Thymus (tissue), 11 donors: ENCODE measurements around the gene DHX32. TPM values are rescaled to one million over a fixed set of nuclear protein-coding genes. Genes with fewer than 3 reads are reported as not detected.

Experiments used
- DNase-seq, 9 donors: peaks; one replicate each; pipeline ENCODE4 v3.0.0-alpha.2; 2013; ENCODE audit warnings: low spot score in 9 of 9, low read depth in 6 of 9, missing footprints in 1 of 9
- H3K27ac ChIP-seq, 2 donors: one replicate each; pipeline ENCODE4 v1.5.1; 2013; ENCODE audit warnings: control low read depth in 1 of 2, low read depth in 1 of 2, low read length in 1 of 2, mild to moderate bottlenecking in 1 of 2, moderate library complexity in 1 of 2
- H3K27me3 ChIP-seq, 2 donors: one replicate each; pipeline ENCODE4 v1.5.1; 2013; ENCODE audit warnings: low read length in 1 of 2; ENCODE audit not compliant: control insufficient read depth in 2 of 2, insufficient read depth in 1 of 2
- H3K36me3 ChIP-seq, 2 donors: one replicate each; pipeline ENCODE4 v1.5.1; 2013; ENCODE audit warnings: low read length in 1 of 2, mild to moderate bottlenecking in 1 of 2, moderate library complexity in 1 of 2; ENCODE audit not compliant: control insufficient read depth in 2 of 2, insufficient read depth in 2 of 2
- H3K4me1 ChIP-seq, 2 donors: one replicate each; pipeline ENCODE4 v1.5.1; 2013; ENCODE audit warnings: low read length in 2 of 2; ENCODE audit not compliant: control insufficient read depth in 2 of 2, insufficient read depth in 2 of 2
- H3K4me3 ChIP-seq, 2 donors: one replicate each; pipeline ENCODE4 v1.5.1; 2013; ENCODE audit warnings: low read length in 2 of 2, control low read depth in 1 of 2, mild to moderate bottlenecking in 1 of 2
- H3K9me3 ChIP-seq, 2 donors: one replicate each; pipeline ENCODE4 v1.5.1; 2013; ENCODE audit warnings: low read length in 1 of 2, mild to moderate bottlenecking in 1 of 2; ENCODE audit not compliant: control insufficient read depth in 2 of 2, insufficient read depth in 1 of 2
- WGBS: extraction: QIAGEN DNeasy Blood & Tissue Kit; methylation state at CpG from one replicate; pipeline ENCODE4 v1.1.7; 2013; 5-methylcytosine and 5-hydroxymethylcytosine counted together
- polyA plus RNA-seq: library from polyadenylated mRNA; stranded (reverse); fragments of 200-250 nt; gene quantifications from one replicate; pipeline ENCODE4 v1.2.3, GENCODE V29; 2013
- total RNA-seq: library from RNA; stranded (reverse); fragments of 120-200 nt; gene quantifications from one replicate; pipeline ENCODE4 v1.2.4, GENCODE V29; 2013
- donor health status: healthy.

The DHX32 gene
- total and polyA plus RNA-seq, 2 donors = 13.6 to 18.3 TPM

DNA sequence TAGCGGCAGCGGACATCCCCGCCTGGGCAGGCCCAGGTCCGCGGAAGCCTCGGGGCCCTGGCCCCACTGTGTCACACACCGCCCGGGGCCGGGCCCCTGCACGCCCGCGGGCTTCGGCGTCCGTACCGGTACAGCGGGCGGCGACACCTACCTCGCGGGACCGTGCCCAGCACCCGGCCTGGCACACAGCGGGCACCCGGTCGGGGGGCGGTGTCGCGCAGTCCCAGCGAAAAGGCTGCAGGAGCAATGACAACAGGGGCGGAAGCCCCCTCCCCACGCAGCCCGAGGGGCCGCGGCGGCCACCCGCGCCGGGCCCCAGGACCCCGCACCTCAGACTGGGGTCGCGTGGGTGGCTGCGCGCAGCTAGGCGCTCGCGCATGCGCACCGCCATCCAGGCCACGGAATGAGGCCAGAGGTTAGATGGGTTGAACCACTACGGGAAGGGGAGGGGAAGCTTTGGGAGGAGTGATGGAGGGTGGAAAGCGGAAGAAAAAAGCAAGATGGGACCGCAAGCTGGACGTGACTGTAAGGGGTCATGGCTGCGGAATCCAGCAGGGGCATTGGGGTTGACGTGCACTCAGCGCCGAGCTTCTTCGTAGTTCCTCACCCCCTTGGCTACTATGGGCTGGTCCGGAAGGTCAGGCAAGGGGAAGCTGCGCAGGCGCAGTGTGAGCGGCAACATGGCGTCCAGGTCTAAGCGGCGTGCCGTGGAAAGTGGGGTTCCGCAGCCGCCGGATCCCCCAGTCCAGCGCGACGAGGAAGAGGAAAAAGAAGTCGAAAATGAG is 58.0 kb downstream of the DHX32 start, which contains the start of the genes BCCIP and UROS:
Gene BCCIP (plus strand): TSS at position 669 of the 785 bp plus-strand sequence. CDS start 12 bp downstream, at position 681.
Gene UROS (minus strand): TSS at position 381 of the 785 bp plus-strand sequence. CDS start 6,759 bp downstream, outside the sequence.
- Histone ChIP-seq H3K9me3 (no peaks in the 10 kb centered on the region), H3K4me1 (peaks cover 0 to 14% of the 10 kb centered on the region in 2 donors), H3K27ac (peak within 1 kb of the TSS; percentile 68 to 91), H3K27me3 (no peaks in the 10 kb centered on the region), H3K36me3 (peaks cover 3 to 17% of the 10 kb centered on the region in 2 donors), H3K4me3 (peak within 1 kb of the TSS; percentile 65 to 81)
- WGBS = under 1% methylated on average over 74 of the region's 74 CpGs
- DNase-seq = peak; percentile 82 to 96 (median 91)

GRCh38 chr10:125820701-125821100 is 60.4 kb downstream of the DHX32 start:
- H3K4me1 ChIP-seq = peaks cover 0 to 14% of the 10 kb centered on the region in 2 donors
- no peak for DNase-seq
- 97% methylated on average over 1 of the region's 1 CpG for WGBS
- no peaks in the 10 kb centered on the region for H3K27me3 ChIP-seq
- no peak overlapping the region for H3K4me3 ChIP-seq
- H3K9me3 ChIP-seq = no peaks in the 10 kb centered on the region
- H3K27ac ChIP-seq = no peak overlapping the region
- peaks cover under 1% of the 10 kb centered on the region in 2 donors for H3K36me3 ChIP-seq

DNA sequence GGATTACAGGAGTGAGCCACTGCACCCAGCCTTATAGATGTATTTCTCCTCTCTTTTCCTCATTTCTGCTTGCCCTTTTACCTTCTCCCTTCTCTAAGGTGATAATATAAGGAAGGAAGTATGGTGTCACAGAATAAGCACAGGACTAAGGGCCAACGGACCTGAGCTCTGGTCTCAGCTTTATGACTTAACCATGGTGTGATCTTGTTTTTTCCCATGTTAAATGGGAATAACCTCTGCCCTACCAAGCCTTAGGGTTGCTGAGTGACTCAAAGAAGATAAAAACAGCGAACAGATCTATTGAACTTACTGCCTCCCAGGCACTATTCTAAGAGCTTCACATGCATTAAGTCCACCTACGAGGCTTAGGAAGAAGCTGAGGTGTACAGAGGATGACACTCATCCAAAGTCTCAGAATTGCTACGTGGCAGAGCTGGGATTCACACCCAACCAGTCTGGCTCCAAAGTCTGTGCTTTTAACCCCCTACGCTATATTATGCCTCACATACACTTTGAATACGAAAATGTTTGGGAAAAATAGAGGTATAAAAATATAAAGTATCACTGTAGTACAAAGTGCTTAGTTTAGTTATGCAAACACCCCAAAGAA is 63.6 kb downstream of the DHX32 start:
- H3K36me3 ChIP-seq = peaks cover 3 to 16% of the 10 kb centered on the region in 2 donors
- no peaks in the 10 kb centered on the region for H3K27me3 ChIP-seq
- DNase-seq = no peak
- no peak overlapping the region for H3K27ac ChIP-seq
- no peaks in the 10 kb centered on the region for H3K9me3 ChIP-seq
- 96% methylated on average over 6 of the region's 6 CpGs for WGBS
- H3K4me1 ChIP-seq = peaks cover 0 to 5% of the 10 kb centered on the region in 2 donors
- H3K4me3 ChIP-seq = no peak overlapping the region

DNA sequence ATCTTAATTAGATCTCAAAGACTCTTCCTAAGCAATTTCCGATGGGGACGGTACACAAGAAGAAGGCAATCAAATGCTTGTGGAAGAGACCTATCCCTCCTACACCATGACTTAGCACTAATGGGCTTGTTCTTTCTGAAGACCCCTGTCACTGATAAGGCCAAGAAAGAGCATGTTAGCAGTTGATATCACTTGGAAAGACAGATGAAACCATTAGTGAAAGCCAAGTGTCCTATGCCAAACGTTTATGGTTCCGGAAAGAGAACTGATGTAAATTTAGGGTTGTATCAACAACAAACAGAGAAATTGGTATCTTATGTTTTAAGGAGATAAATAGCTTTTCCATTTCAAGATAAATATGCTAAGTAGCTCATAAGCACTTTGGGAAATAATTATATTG is 64.5 kb downstream of the DHX32 start:
- Histone ChIP-seq H3K9me3 (no peaks in the 10 kb centered on the region), H3K27me3 (no peaks in the 10 kb centered on the region), H3K36me3 (peaks cover 3 to 16% of the 10 kb centered on the region in 2 donors), H3K4me1 (no peaks in the 10 kb centered on the region), H3K27ac (no peak overlapping the region), H3K4me3 (no peak overlapping the region)
- DNase-seq = no peak
- 97% methylated on average over 4 of the region's 4 CpGs for WGBS

GRCh38 chr10:125815764-125816163 is 65.3 kb downstream of the DHX32 start:
- no peak for DNase-seq
- H3K27ac ChIP-seq = no peak overlapping the region
- 0% methylated on average over 1 of the region's 1 CpG for WGBS
- H3K4me3 ChIP-seq = no peak overlapping the region
- no peaks in the 10 kb centered on the region for H3K4me1 ChIP-seq
- peaks cover 3 to 18% of the 10 kb centered on the region in 2 donors for H3K36me3 ChIP-seq
- no peaks in the 10 kb centered on the region for H3K27me3 ChIP-seq
- no peaks in the 10 kb centered on the region for H3K9me3 ChIP-seq

DNA sequence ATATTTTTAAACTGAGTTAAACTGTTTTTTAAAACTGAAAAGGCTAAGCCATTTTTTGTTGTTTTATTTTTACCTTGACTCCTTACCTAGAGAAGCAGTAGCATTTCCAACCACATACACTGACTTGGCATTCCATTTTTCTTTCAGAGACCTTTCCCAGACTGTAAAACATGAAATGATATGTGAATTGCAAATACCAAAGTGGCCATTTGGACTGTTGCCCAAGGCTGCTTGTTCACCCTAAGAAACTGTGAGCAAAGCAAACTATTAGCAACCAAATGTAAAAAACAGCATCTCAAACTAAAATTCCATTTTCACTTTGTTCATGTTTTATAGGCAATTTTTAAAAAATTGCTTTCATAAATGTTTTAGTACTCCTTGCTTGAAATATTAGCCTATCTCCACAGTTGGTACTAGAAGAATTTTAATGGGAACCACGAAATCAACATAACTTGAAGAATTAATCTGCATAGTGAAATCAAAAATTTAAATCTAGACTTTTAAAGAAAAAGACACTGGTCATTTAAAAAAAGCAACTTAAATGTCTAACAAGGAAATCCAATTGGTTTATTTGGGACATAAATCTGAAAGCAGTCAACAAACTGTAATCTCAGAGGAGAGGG is 68.9 kb downstream of the DHX32 start:
- Histone ChIP-seq H3K9me3 (no peaks in the 10 kb centered on the region), H3K4me1 (no peaks in the 10 kb centered on the region), H3K4me3 (no peak overlapping the region), H3K27ac (no peak overlapping the region), H3K27me3 (no peaks in the 10 kb centered on the region), H3K36me3 (peaks cover 7 to 28% of the 10 kb centered on the region in 2 donors)
- WGBS = 92% methylated on average over 1 of the region's 1 CpG
- DNase-seq = no peak

DNA sequence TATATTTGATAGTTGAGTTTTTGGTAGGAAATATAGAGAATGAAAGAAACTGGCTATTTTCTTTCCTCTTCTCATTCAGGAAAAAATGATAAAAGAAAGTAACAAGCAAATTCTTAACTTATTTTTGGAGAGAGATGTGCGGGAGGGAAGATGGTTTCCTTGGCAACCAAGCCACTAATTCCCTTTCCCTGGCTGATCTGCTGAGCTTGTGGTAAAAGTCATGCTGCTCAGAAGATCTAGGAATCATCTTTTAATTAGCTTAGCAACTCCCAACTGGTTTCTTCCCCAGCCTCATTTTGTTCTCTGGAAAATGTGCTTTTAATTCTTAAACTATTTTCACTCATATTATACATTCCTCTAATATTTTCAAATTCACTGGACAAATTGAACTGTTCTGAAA is 69.8 kb downstream of the DHX32 start:
- H3K36me3 ChIP-seq = peaks cover 9 to 35% of the 10 kb centered on the region in 2 donors
- H3K9me3 ChIP-seq = no peaks in the 10 kb centered on the region
- no peak for DNase-seq
- H3K4me3 ChIP-seq = no peak overlapping the region
- 96% methylated on average over 1 of the region's 1 CpG for WGBS
- no peak overlapping the region for H3K27ac ChIP-seq
- H3K4me1 ChIP-seq = no peaks in the 10 kb centered on the region
- no peaks in the 10 kb centered on the region for H3K27me3 ChIP-seq

DNA sequence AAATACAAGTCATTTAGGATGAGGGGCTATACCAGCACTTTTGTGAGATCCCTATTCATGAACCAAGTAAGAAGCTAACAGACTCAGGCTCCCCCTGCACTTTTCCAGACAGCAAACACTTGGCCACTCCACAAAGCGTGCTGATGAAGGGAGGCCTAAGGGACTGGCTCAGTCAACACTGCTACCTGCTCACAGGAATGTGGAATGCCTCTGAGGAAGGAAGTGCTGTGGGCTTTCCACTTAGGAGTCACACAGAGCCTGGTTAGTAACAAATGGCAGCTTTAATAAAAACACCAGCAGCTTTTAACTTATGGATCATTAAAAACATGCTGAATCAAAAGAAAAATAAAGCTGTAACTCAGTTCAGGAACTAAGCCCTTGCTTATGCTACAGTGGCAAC is 73.0 kb downstream of the DHX32 start:
- no peak for DNase-seq
- no peak overlapping the region for H3K27ac ChIP-seq
- H3K4me3 ChIP-seq = no peak overlapping the region
- 98% methylated on average over 1 of the region's 1 CpG for WGBS
- H3K4me1 ChIP-seq = no peaks in the 10 kb centered on the region
- H3K9me3 ChIP-seq = no peaks in the 10 kb centered on the region
- H3K27me3 ChIP-seq = no peaks in the 10 kb centered on the region
- peaks cover 20 to 35% of the 10 kb centered on the region in 2 donors for H3K36me3 ChIP-seq

DNA sequence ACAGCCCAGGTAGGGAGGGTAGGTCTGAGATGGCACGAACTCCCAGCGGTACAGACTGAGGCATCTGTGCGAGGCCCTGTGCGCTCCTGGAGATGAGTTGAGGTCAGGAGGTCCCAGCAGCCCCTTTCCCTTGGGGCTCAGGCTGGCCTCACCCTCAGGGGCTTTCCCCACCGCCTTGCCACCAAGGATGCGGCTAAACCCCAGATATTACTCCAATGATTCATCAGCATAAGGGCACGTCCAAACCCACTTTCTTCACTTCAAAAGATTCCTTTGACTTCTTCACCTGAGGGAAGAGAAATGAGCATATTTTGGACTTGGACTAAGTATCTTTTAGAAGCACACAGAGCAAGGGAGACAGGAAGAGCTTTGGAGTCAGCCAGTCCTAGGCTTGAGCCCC is 78.4 kb downstream of the DHX32 start:
- peaks cover 24 to 37% of the 10 kb centered on the region in 2 donors for H3K36me3 ChIP-seq
- no peak overlapping the region for H3K27ac ChIP-seq
- 98% methylated on average over 7 of the region's 7 CpGs for WGBS
- DNase-seq = no peak
- H3K27me3 ChIP-seq = no peaks in the 10 kb centered on the region
- H3K4me3 ChIP-seq = no peak overlapping the region
- no peaks in the 10 kb centered on the region for H3K4me1 ChIP-seq
- H3K9me3 ChIP-seq = no peaks in the 10 kb centered on the region
